ENCODE results near the gene OASL.

Gene OASL

DNA sequence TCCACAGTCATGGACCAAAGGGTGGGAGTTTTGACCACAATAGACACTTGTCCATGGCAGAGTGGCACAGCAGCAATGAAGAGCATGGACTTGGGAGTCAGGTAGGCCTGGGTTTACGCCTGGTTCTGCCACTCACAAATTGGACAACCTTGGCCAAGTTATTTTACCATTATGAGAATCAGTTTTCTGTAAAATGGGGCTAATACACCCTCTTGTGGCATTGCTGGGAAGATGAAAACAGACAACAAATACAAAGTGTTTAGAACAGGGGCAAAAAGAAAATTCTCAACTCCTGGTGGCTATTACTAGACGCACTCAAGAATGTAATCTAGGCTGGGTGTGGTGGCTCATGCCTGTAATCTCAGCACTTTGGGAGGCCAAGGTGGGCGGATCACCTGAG lies 25.3 kb downstream of the OASL start:
- H3K27me3 ChIP-seq (ENCODE audit: control insufficient read depth in 1 of 2, insufficient read depth in 2 of 2, low read length in 2 of 2), result no peaks in the 10 kb centered on the region
- no peak overlapping the region for H3K4me3 ChIP-seq (ENCODE audit: low read depth in 1 of 2, low read length in 2 of 2)
- no peak overlapping the region for H3K27ac ChIP-seq (ENCODE audit: low read depth, low read length)
- H3K9me3 ChIP-seq (ENCODE audit: control insufficient read depth in 1 of 2, low read length in 2 of 2), result no peaks in the 10 kb centered on the region
- peaks cover 9 to 11% of the 10 kb centered on the region in 2 donors for H3K4me1 ChIP-seq (ENCODE audit: control insufficient read depth in 1 of 2, insufficient read depth in 2 of 2, low read length in 2 of 2)
- H3K9ac ChIP-seq (ENCODE audit: low read depth in 1 of 2, low read length in 2 of 2), result no peak overlapping the region
- peaks cover 12 to 32% of the 10 kb centered on the region in 2 donors for H3K36me3 ChIP-seq (ENCODE audit: control insufficient read depth in 1 of 2, insufficient read depth in 2 of 2, low read length in 2 of 2)

DNA sequence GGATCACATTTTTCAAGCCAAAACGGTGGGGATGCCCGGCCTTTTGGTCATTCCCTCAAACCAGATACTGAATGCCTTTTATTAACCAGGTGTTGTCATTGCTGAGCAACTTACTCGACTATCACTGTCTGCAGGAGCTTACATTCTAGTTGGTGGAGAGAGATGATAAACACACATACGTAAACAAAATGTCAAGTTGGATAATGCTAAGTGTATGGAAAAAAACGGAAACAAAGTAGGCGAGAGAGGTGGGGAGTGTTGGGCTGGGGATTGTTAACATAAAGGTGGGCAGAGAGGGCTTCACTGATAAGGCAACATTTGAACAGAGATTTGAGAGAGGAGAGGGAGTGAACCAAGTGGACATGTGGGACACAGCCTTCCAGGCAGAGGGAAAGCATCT lies 27.2 kb downstream of the OASL start:
- no peak overlapping the region for H3K9ac ChIP-seq (ENCODE audit: low read depth in 1 of 2, low read length in 2 of 2)
- H3K27me3 ChIP-seq (ENCODE audit: control insufficient read depth in 1 of 2, insufficient read depth in 2 of 2, low read length in 2 of 2), result no peaks in the 10 kb centered on the region
- H3K9me3 ChIP-seq (ENCODE audit: control insufficient read depth in 1 of 2, low read length in 2 of 2), result no peaks in the 10 kb centered on the region
- H3K36me3 ChIP-seq (ENCODE audit: control insufficient read depth in 1 of 2, insufficient read depth in 2 of 2, low read length in 2 of 2), result peaks cover 21 to 43% of the 10 kb centered on the region in 2 donors
- no peak overlapping the region for H3K4me3 ChIP-seq (ENCODE audit: low read depth in 1 of 2, low read length in 2 of 2)
- peaks cover 9 to 11% of the 10 kb centered on the region in 2 donors for H3K4me1 ChIP-seq (ENCODE audit: control insufficient read depth in 1 of 2, insufficient read depth in 2 of 2, low read length in 2 of 2)
- no peak overlapping the region for H3K27ac ChIP-seq (ENCODE audit: low read depth, low read length)

- H3K4me3 ChIP-seq (ENCODE audit: low read depth in 1 of 2, low read length in 2 of 2), result no peak overlapping the region
- no peak overlapping the region for H3K27ac ChIP-seq (ENCODE audit: low read depth, low read length)
- peaks cover 21 to 43% of the 10 kb centered on the region in 2 donors for H3K36me3 ChIP-seq (ENCODE audit: control insufficient read depth in 1 of 2, insufficient read depth in 2 of 2, low read length in 2 of 2)
- H3K4me1 ChIP-seq (ENCODE audit: control insufficient read depth in 1 of 2, insufficient read depth in 2 of 2, low read length in 2 of 2), result peaks cover 8 to 11% of the 10 kb centered on the region in 2 donors
- no peaks in the 10 kb centered on the region for H3K27me3 ChIP-seq (ENCODE audit: control insufficient read depth in 1 of 2, insufficient read depth in 2 of 2, low read length in 2 of 2)
- no peaks in the 10 kb centered on the region for H3K9me3 ChIP-seq (ENCODE audit: control insufficient read depth in 1 of 2, low read length in 2 of 2)
- H3K9ac ChIP-seq (ENCODE audit: low read depth in 1 of 2, low read length in 2 of 2), result no peak overlapping the region
Observed at GRCh38 chr12:121010860-121011259, 28.2 kb downstream of the OASL start.

DNA sequence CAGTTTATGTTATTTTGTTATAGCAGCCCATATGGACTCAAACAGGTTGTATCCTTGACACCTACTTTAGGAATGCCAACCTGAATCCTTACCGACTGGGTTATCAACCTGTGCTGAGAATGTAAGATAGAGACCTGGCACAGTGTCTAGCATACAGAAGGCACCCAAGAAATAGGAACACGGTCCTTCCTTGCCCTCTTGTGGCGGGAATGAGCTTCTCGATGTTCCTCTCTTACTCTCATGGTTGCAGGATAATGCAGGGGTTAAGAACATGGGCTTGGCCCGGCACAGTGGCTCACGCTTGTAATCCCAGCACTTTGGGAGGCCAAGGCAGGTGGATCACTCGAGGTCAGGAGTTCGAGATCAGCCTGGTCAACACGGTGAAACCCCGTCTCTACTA lies 29.3 kb downstream of the OASL start:
- Histone ChIP-seq H3K4me3 (ENCODE audit: low read depth in 1 of 2, low read length in 2 of 2) (no peak overlapping the region), H3K9ac (ENCODE audit: low read depth in 1 of 2, low read length in 2 of 2) (no peak overlapping the region), H3K27ac (ENCODE audit: low read depth, low read length) (no peak overlapping the region), H3K9me3 (ENCODE audit: control insufficient read depth in 1 of 2, low read length in 2 of 2) (no peaks in the 10 kb centered on the region), H3K27me3 (ENCODE audit: control insufficient read depth in 1 of 2, insufficient read depth in 2 of 2, low read length in 2 of 2) (no peaks in the 10 kb centered on the region), H3K36me3 (ENCODE audit: control insufficient read depth in 1 of 2, insufficient read depth in 2 of 2, low read length in 2 of 2) (peaks cover 21 to 45% of the 10 kb centered on the region in 2 donors), H3K4me1 (ENCODE audit: control insufficient read depth in 1 of 2, insufficient read depth in 2 of 2, low read length in 2 of 2) (peaks cover 0 to under 1% of the 10 kb centered on the region in 2 donors)

DNA sequence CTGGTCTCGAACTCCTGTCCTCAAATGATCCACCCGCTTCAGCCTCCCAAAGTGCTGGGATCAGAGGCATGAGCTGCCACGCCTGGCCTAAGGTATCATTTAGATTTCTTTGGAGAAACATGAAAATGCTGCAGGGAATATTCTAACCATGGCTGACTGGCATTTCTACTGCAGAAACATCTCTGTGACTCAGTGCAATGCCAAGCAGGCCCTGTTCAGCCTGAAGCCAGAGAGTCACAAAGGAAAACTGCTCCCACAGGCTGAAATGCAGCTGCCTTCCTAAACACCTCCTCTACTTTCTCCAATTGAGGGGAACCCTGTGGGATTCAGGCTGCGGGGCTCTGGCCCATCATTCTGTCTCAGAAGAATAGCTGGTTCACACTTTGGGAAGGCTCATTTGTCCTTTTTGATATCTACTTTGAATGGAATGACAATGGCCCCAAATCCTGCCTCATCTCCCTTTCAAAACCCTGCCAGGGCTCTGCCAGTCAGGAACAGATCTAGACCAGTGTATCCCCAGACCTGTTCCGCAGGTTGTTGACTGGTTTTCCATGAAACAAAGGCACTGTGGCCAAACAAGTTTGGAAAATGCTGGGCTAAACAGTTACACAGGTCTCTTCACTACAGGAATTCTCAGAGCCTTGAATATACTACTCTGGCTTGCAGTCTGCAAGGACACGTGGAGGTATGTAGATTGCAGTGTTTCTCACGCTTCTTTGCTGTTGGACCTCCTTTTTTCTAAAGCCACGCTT lies 30.5 kb downstream of the OASL start:
- no peaks in the 10 kb centered on the region for H3K9me3 ChIP-seq (ENCODE audit: control insufficient read depth in 1 of 2, low read length in 2 of 2)
- no peak overlapping the region for H3K27ac ChIP-seq (ENCODE audit: low read depth, low read length)
- peaks cover under 1 to 9% of the 10 kb centered on the region in 2 donors for H3K4me1 ChIP-seq (ENCODE audit: control insufficient read depth in 1 of 2, insufficient read depth in 2 of 2, low read length in 2 of 2)
- no peak overlapping the region for H3K4me3 ChIP-seq (ENCODE audit: low read depth in 1 of 2, low read length in 2 of 2)
- H3K9ac ChIP-seq (ENCODE audit: low read depth in 1 of 2, low read length in 2 of 2), result no peak overlapping the region
- H3K36me3 ChIP-seq (ENCODE audit: control insufficient read depth in 1 of 2, insufficient read depth in 2 of 2, low read length in 2 of 2), result peaks cover 21 to 57% of the 10 kb centered on the region in 2 donors
- no peaks in the 10 kb centered on the region for H3K27me3 ChIP-seq (ENCODE audit: control insufficient read depth in 1 of 2, insufficient read depth in 2 of 2, low read length in 2 of 2)

DNA sequence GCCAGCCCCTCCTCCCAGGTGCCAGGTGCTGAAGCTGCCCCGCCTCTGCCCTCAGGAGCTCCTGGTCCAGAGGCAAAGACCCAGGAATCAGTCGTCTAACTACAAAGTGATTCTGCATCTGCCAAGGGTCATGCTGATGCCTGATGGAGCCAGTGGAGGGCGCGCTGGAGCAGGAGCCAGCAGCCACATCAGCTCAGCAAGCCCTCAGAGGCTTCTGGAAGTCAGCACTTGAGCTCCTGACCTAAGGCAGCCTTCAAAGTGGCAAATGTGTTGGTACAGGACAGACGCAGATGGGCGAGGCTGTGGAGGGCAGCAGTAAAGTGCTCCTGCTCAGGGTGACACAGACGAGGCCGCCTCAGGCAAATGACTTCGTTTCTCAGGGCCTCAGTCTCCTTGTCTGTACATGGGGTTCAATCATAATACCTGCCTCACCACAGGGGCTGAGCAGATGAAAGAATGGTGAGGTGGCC lies 33.7 kb downstream of the OASL start:
- Histone ChIP-seq H3K27me3 (ENCODE audit: control insufficient read depth in 1 of 2, insufficient read depth in 2 of 2, low read length in 2 of 2) (no peaks in the 10 kb centered on the region), H3K4me3 (ENCODE audit: low read depth in 1 of 2, low read length in 2 of 2) (no peak overlapping the region), H3K9me3 (ENCODE audit: control insufficient read depth in 1 of 2, low read length in 2 of 2) (no peaks in the 10 kb centered on the region), H3K4me1 (ENCODE audit: control insufficient read depth in 1 of 2, insufficient read depth in 2 of 2, low read length in 2 of 2) (peaks cover 3 to 9% of the 10 kb centered on the region in 2 donors), H3K36me3 (ENCODE audit: control insufficient read depth in 1 of 2, insufficient read depth in 2 of 2, low read length in 2 of 2) (peaks cover 35 to 70% of the 10 kb centered on the region in 2 donors), H3K27ac (ENCODE audit: low read depth, low read length) (no peak overlapping the region), H3K9ac (ENCODE audit: low read depth in 1 of 2, low read length in 2 of 2) (no peak overlapping the region)

DNA sequence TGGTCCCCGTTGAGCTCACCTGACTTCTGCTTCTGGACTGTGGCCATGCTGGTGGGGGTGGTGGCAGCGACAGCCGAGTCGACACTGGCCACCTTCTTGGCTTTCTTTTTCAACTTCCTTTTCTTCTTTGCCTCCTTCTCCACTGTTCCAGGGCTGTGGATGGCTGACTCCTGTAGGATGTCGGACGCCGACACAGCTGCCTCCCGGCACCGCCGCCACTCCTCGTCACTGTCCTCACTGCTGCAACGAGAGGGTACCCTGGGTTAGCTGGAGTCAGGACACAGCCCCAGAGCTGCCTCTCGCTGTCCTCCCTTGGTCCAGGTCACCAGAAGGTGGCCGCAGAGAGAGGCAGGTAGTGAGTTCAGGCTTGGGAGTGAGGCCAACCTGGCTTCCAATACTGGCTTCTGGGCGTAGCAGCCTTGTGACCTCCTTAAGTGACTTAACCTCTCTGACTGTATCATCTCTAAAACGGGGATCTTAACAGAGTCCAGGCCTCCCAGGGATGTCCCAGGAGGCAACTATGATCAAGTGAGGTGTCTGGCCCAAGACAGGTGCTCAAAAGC lies 34.7 kb downstream of the OASL start:
- Histone ChIP-seq H3K4me3 (ENCODE audit: low read depth in 1 of 2, low read length in 2 of 2) (no peak overlapping the region), H3K36me3 (ENCODE audit: control insufficient read depth in 1 of 2, insufficient read depth in 2 of 2, low read length in 2 of 2) (peaks cover 31 to 71% of the 10 kb centered on the region in 2 donors), H3K4me1 (ENCODE audit: control insufficient read depth in 1 of 2, insufficient read depth in 2 of 2, low read length in 2 of 2) (peaks cover 3 to 9% of the 10 kb centered on the region in 2 donors), H3K9me3 (ENCODE audit: control insufficient read depth in 1 of 2, low read length in 2 of 2) (no peaks in the 10 kb centered on the region), H3K27ac (ENCODE audit: low read depth, low read length) (no peak overlapping the region), H3K27me3 (ENCODE audit: control insufficient read depth in 1 of 2, insufficient read depth in 2 of 2, low read length in 2 of 2) (no peaks in the 10 kb centered on the region), H3K9ac (ENCODE audit: low read depth in 1 of 2, low read length in 2 of 2) (no peak overlapping the region)

GRCh38 chr12:121003650-121004049 lies 35.4 kb downstream of the OASL start:
- Histone ChIP-seq H3K4me3 (ENCODE audit: low read depth in 1 of 2, low read length in 2 of 2) (no peak overlapping the region), H3K4me1 (ENCODE audit: control insufficient read depth in 1 of 2, insufficient read depth in 2 of 2, low read length in 2 of 2) (peaks cover 3 to 9% of the 10 kb centered on the region in 2 donors), H3K36me3 (ENCODE audit: control insufficient read depth in 1 of 2, insufficient read depth in 2 of 2, low read length in 2 of 2) (peaks cover 24 to 71% of the 10 kb centered on the region in 2 donors)

DNA sequence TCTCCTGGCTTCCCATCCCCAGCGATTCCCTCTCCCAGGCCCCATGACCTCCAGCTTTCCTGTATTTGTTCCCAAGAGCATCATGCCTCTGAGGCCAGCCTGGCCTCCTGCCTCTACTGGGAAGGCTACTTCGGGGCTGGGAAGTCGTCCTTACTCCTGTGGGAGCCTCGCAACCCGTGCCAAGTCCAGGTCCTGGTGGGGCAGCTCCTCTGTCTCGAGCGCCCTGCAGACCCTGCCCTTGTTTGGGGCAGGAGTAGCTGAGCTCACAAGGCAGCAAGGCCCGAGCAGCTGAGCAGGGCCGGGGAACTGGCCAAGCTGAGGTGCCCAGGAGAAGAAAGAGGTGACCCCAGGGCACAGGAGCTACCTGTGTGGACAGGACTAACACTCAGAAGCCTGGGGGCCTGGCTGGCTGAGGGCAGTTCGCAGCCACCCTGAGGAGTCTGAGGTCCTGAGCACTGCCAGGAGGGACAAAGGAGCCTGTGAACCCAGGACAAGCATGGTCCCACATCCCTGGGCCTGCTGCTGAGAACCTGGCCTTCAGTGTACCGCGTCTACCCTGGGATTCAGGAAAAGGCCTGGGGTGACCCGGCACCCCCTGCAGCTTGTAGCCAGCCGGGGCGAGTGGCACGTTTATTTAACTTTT lies 37.1 kb downstream of the OASL start:
- Histone ChIP-seq H3K9me3 (ENCODE audit: control insufficient read depth in 1 of 2, low read length in 2 of 2) (no peaks in the 10 kb centered on the region), H3K9ac (ENCODE audit: low read depth in 1 of 2, low read length in 2 of 2) (no peak overlapping the region), H3K27ac (ENCODE audit: low read depth, low read length) (no peak overlapping the region), H3K36me3 (ENCODE audit: control insufficient read depth in 1 of 2, insufficient read depth in 2 of 2, low read length in 2 of 2) (peaks cover 16 to 75% of the 10 kb centered on the region in 2 donors), H3K4me1 (ENCODE audit: control insufficient read depth in 1 of 2, insufficient read depth in 2 of 2, low read length in 2 of 2) (peaks cover 3 to 9% of the 10 kb centered on the region in 2 donors), H3K4me3 (ENCODE audit: low read depth in 1 of 2, low read length in 2 of 2) (no peak overlapping the region), H3K27me3 (ENCODE audit: control insufficient read depth in 1 of 2, insufficient read depth in 2 of 2, low read length in 2 of 2) (no peaks in the 10 kb centered on the region)

More at GRCh38 chr12:121003650-121004049, 35.4 kb downstream of the OASL start:
- H3K9ac ChIP-seq (ENCODE audit: low read depth in 1 of 2, low read length in 2 of 2), result no peak overlapping the region
- no peaks in the 10 kb centered on the region for H3K9me3 ChIP-seq (ENCODE audit: control insufficient read depth in 1 of 2, low read length in 2 of 2)
- H3K27me3 ChIP-seq (ENCODE audit: control insufficient read depth in 1 of 2, insufficient read depth in 2 of 2, low read length in 2 of 2), result no peaks in the 10 kb centered on the region
- no peak overlapping the region for H3K27ac ChIP-seq (ENCODE audit: low read depth, low read length)

- Histone ChIP-seq H3K36me3 (ENCODE audit: control insufficient read depth in 1 of 2, insufficient read depth in 2 of 2, low read length in 2 of 2) (peaks cover 20 to 83% of the 10 kb centered on the region in 2 donors), H3K4me1 (ENCODE audit: control insufficient read depth in 1 of 2, insufficient read depth in 2 of 2, low read length in 2 of 2) (peaks cover 3 to 9% of the 10 kb centered on the region in 2 donors), H3K4me3 (ENCODE audit: low read depth in 1 of 2, low read length in 2 of 2) (no peak overlapping the region), H3K9me3 (ENCODE audit: control insufficient read depth in 1 of 2, low read length in 2 of 2) (no peaks in the 10 kb centered on the region), H3K9ac (ENCODE audit: low read depth in 1 of 2, low read length in 2 of 2) (no peak overlapping the region), H3K27ac (ENCODE audit: low read depth, low read length) (no peak overlapping the region), H3K27me3 (ENCODE audit: control insufficient read depth in 1 of 2, insufficient read depth in 2 of 2, low read length in 2 of 2) (no peaks in the 10 kb centered on the region)
Observed at GRCh38 chr12:121001060-121001459, 38.0 kb downstream of the OASL start.
